Heart right ventricle (tissue), 16 donors: ENCODE results near the gene EIF1AX. TPM values are rescaled to one million over a fixed set of nuclear protein-coding genes. Genes with fewer than 3 reads are reported as not detected.

Experiments used
- ATAC-seq, 8 donors: fragments of 200-7000 bp; cut with Tn5 transposase; one replicate each; pipeline ENCODE4 v1.9.1; 2020; ENCODE audit warnings: mild to moderate bottlenecking in 8 of 8, moderate library complexity in 8 of 8, moderate number of reproducible peaks in 1 of 8
- DNase-seq, 2 donors: peaks; one replicate each; pipeline ENCODE4 v3.0.0-alpha.2; 2020
- H3K27ac ChIP-seq, 10 donors: fragments of 200-600 bp; sonication (generic) in 2 of 10; one replicate each; pipeline versions ENCODE4 v1.5.0 to v1.8.0; 2020 to 2022; ENCODE audit warnings: mild to moderate bottlenecking in 3 of 10
- H3K27me3 ChIP-seq, 7 donors: fragments of 200-600 bp; one replicate each; pipeline ENCODE4 v1.8.0; 2021 to 2022; ENCODE audit warnings: mild to moderate bottlenecking in 2 of 7
- H3K36me3 ChIP-seq, 9 donors: fragments of 200-600 bp; sonication (generic) in 1 of 9; one replicate each; pipeline versions ENCODE4 v1.5.0 to v1.8.0; 2020 to 2022; ENCODE audit warnings: mild to moderate bottlenecking in 2 of 9
- H3K4me1 ChIP-seq, 9 donors: fragments of 200-600 bp; sonication (generic) in 1 of 9; one replicate each; pipeline versions ENCODE4 v1.5.0 to v1.8.0; 2020 to 2022; ENCODE audit warnings: mild to moderate bottlenecking in 4 of 9
- H3K4me3 ChIP-seq, 10 donors: fragments of 200-600 bp; sonication (generic) in 2 of 10; one replicate each; pipeline versions ENCODE4 v1.5.0 to v1.8.0; 2020 to 2022; ENCODE audit warnings: mild to moderate bottlenecking in 7 of 10, moderate library complexity in 2 of 10
- H3K9me3 ChIP-seq, 11 donors: fragments of 200-600 bp in 10 of 11; sonication (generic) in 2 of 11; one replicate each; pipeline versions ENCODE4 v1.5.0 to v1.8.0; 2013 to 2022; ENCODE audit warnings: mild to moderate bottlenecking in 2 of 11, control low read depth in 1 of 11, moderate library complexity in 1 of 11
- WGBS, 2 donors: extraction: QIAGEN DNeasy Blood & Tissue Kit; methylation state at CpG; one replicate each; pipeline ENCODE4 v1.1.7; 2013; ENCODE audit warnings: inconsistent platforms in 1 of 2; 5-methylcytosine and 5-hydroxymethylcytosine counted together
- intact Hi-C, 10 donors: fragments of 100-400 bp; cut with DNase I; formaldehyde crosslinking; loops; one replicate each; pipeline versions ENCODE4 v1.11.1 to v1.14.2; 2022
- long read RNA-seq, 3 donors: library from polyadenylated mRNA; unstranded; transcript quantifications; one replicate each; pipeline ENCODE4 v2.0.0, GENCODE V29; 2020 to 2021
- polyA plus RNA-seq, 2 donors: library from polyadenylated mRNA; stranded (reverse); fragments of 200-250 nt; gene quantifications; one replicate each; pipeline ENCODE4 v1.2.3, GENCODE V29; 2013
- total RNA-seq, 10 donors: library from RNA; stranded (reverse); fragmentation: NEBNext Ultra II Directional in 3 of 10; extraction: Animal tissue kit (Norgen Biotek cat#: 25700) in 3 of 10; gene quantifications; one replicate each; pipeline versions ENCODE4 v1.2.1 to v1.2.4, GENCODE V29; 2021 to 2023
- TF ChIP-seq, protein P1 (sequence below), 9 donors: fragments of 200-600 bp; sonication (generic) in 2 of 9; IDR thresholded peaks; one replicate each; pipeline versions ENCODE4 v1.5.0 to v1.8.0; 2021 to 2022; ENCODE audit warnings: antibody characterized with exemption in 9 of 9, mild to moderate bottlenecking in 5 of 9, moderate library complexity in 1 of 9
- donor health status: Arrhythmogenic right ventricular cardiomyopathy.
- donor health status: ischemic (EF 13 %, LVEDD 7.1; RV severe dilation, severe dysfunction).
- donor health status: healthy with polysubstance abuse.
- donor health status: DM: no; HTN: yes; CAD: no.
- donor health status: DM: no; HTN: no; CAD: no.
- donor health status: ischemic (EF 25% LVEDD 6.9; RV normal size, moderate dysfunction).
- donor health status: ischemic (EF 25% LVEDD 5.7; RV mildly dilated, moderate dysfunction).
- donor health status: healthy.
- donor health status: DM: yes; HTN: yes; CAD: no.
- donor health status: Ischemic cardiomyopathy.
- donor health status: ischemic (EF 35%, LVEDD 5.7; RV mildly dilated, moderate dysfunction).
- donor health status: nonischemic (EF 11% LVEDD 7.7; RV severe dilation, severe dysfunction).
- donor health status: DM: yes; HTN: yes; CAD: no.
- donor health status: PGD.
- donor health status: ischemic (EF 29% LVEDD 5.4; RV normal size, mild dysfunction).
- donor health status: nonischemic (EF 23%, LVEDD 6.1; RV moderate dilation, normal function).

EIF1AX gene, protein sequence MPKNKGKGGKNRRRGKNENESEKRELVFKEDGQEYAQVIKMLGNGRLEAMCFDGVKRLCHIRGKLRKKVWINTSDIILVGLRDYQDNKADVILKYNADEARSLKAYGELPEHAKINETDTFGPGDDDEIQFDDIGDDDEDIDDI
- total RNA-seq: 100 to 1,000 TPM in 1 of 10 donors, 10 to 100 TPM in 9; 46.0 to 107 (median 59.0) TPM
- polyA plus RNA-seq: 10 to 100 TPM; 17.8 to 59.8 TPM
- long read RNA-seq, donor 1, full-length matches to known transcripts: 22 of 28 reads
- long read RNA-seq, donor 1, partial matches to known transcripts: 0 of 28 reads
- long read RNA-seq, donor 1, other reads (novel, unspliced or antisense): 6 of 28 reads
- long read RNA-seq, donor 2, full-length matches to known transcripts: 37 of 46 reads
- long read RNA-seq, donor 2, partial matches to known transcripts: 3 of 46 reads
- long read RNA-seq, donor 2, other reads (novel, unspliced or antisense): 6 of 46 reads
- long read RNA-seq, donor 3, full-length matches to known transcripts: 53 of 80 reads
- long read RNA-seq, donor 3, partial matches to known transcripts: 4 of 80 reads
- long read RNA-seq, donor 3, other reads (novel, unspliced or antisense): 23 of 80 reads

DNA sequence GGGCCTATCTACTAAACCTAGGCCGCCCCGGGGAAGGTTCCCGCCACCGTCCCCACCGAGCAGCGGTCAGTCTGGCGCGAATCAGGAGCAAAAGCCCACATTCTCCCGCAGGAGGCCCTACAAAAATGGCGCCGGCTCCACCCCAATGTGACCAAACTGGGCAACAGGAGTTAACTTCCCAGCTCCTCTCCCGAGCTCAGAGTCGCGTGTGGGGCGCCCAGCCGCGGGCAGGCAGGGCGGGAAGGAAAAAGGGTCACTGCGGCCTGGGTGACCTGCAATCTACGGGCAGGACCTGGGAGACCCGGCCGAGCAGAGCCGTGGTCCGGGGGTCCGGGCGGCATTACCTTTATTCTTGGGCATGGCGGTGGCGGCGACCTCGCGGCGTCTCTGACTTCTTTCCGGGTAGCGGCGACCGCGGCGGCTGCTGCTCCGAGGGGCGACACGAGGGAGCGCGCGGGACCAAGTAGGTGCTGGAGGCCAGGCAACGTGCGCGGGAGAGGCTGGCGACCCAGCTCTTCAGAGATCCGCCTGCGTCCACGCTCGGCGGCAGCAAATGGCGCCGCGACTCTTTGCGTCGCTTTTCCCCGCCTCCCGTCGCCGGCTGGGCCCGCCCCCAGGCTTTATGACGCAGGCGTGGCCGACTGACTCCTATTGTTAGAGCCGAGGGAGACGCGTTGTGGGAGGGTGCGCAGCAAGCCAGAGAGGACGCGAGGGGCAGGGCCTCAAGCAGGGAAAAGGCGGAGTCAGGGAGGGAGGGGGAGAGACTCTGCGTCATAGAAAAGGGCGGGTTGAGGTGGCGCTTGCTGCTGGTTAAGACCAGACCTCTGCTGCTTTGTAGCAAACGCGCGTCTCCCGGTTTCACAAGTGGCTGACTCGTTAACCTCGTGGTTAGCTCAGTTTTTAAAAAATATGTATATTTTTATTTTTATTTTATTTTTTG, at the start of gene EIF1AX:
TSS of gene EIF1AX (minus strand) at position 558 of the 940 bp plus-strand sequence. CDS start at position 360, 198 bp downstream.
- Histone ChIP-seq H3K4me3 (peak within 1 kb of the TSS; percentile 75 to 90 (median 80)), H3K36me3 (peaks cover 0 to 30% (median 5%) of the 10 kb centered on the region in 9 donors), H3K4me1 (peaks cover 0 to 34% (median 17%) of the 10 kb centered on the region in 9 donors), H3K27ac (peak within 1 kb of the TSS in 9 of 10 donors; percentile 78 to 90 (median 89)), H3K27me3 (peaks cover 0 to 6% (median 0%) of the 10 kb centered on the region in 7 donors), H3K9me3 (no peaks in the 10 kb centered on the region)
- WGBS, 2 donors: 0% methylated on average over 32 to 62 of the region's 82 CpGs
- peak; percentile 99 to 100 (median 100) for ATAC-seq
- peak; percentile 94 to 96 for DNase-seq
- TF ChIP-seq, protein P1, sequence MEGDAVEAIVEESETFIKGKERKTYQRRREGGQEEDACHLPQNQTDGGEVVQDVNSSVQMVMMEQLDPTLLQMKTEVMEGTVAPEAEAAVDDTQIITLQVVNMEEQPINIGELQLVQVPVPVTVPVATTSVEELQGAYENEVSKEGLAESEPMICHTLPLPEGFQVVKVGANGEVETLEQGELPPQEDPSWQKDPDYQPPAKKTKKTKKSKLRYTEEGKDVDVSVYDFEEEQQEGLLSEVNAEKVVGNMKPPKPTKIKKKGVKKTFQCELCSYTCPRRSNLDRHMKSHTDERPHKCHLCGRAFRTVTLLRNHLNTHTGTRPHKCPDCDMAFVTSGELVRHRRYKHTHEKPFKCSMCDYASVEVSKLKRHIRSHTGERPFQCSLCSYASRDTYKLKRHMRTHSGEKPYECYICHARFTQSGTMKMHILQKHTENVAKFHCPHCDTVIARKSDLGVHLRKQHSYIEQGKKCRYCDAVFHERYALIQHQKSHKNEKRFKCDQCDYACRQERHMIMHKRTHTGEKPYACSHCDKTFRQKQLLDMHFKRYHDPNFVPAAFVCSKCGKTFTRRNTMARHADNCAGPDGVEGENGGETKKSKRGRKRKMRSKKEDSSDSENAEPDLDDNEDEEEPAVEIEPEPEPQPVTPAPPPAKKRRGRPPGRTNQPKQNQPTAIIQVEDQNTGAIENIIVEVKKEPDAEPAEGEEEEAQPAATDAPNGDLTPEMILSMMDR (IDR thresholded peaks at IDR 0.05): no peak
- intact Hi-C loops: loop anchor here in 1 of 10 donors (10.0 kb wide), 1 partner anchor 123 kb away; the partner anchor contains the start of gene RPS6KA3

DNA sequence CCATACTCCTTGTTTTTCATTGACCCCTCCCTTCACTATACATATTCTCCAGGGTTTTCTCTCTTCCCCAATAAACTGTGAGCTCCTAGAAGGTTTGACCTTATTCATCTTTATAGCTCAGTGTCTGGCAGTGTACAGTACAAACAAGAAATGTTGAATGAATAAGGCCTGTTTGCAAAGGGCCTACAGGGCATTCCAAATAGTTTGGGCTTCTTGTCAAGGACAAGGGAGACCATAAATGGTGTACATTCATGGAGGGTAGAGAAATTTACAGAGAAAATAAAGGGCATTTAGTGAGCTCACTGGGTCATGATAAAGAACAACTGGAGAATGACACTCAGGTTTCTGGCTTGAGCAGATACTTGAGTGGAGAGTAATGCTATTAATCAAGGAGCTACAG, 47.5 kb upstream of the EIF1AX start:
- no peak overlapping the region for H3K27ac ChIP-seq
- intact Hi-C loops: no loop called here
- no peaks in the 10 kb centered on the region for H3K9me3 ChIP-seq
- H3K4me3 ChIP-seq: no peak overlapping the region
- H3K36me3 ChIP-seq: peaks cover 0 to 94% (median 12%) of the 10 kb centered on the region in 9 donors
- TF ChIP-seq, protein P1 (IDR thresholded peaks at IDR 0.05): no peak
- DNase-seq: no peak
- no peak for ATAC-seq
- no peaks in the 10 kb centered on the region for H3K4me1 ChIP-seq
- peaks cover 0 to 73% (median 0%) of the 10 kb centered on the region in 7 donors for H3K27me3 ChIP-seq

DNA sequence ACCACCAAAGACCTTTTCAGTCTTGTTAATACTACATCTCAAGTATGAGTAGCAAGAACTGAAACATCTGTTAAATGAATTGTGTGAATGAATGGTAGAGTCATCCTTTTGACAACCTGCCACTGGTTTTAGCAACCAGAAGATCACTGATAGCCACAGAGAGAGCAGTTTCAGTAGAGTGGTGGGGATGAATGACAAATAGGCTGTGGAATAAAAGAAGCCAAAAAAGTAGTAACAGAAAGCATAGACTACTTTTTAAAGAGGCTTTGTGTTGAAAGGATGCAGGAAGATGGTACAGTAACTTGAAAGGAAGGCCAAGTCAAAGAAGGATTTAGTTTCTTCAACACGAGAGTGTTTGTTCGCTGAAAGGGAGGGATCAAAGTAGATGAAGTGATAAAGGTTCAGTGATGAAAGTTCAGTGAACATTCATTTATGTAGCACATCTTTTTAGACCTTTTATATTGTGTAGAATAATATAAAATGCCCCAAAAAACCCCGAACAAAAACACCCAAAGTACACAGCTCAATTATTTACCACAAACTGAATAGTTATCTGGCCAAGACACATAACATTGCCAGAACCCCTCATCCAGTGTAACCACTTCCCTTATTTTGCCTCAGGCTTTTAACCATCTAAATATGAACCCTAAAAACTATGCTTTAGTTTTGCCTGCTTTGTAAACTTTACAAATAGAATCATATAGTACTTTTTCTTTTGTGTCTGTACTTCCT, 40.1 kb upstream of the EIF1AX start:
- ATAC-seq: no peak
- 83 to 84% methylated on average over 3 of the region's 3 CpGs for WGBS, 2 donors
- TF ChIP-seq, protein P1 (IDR thresholded peaks at IDR 0.05): no peak

More for the DNA sequence above, 40.1 kb upstream of the EIF1AX start:
- intact Hi-C loops: no loop called here
- Histone ChIP-seq H3K9me3 (no peaks in the 10 kb centered on the region), H3K27ac (no peak overlapping the region), H3K27me3 (peaks cover 0 to 66% (median 0%) of the 10 kb centered on the region in 7 donors), H3K4me3 (no peak overlapping the region), H3K4me1 (no peaks in the 10 kb centered on the region), H3K36me3 (peaks cover 0 to 86% (median 12%) of the 10 kb centered on the region in 9 donors)
- DNase-seq: no peak
